GM12865 (cell line): ENCODE measurements around the gene TNRC6C.

Experiments
- DNase-seq: peaks from one replicate; pipeline ENCODE4 v3.0.0; 2010; ENCODE audit warnings: low read depth
- H3K4me3 ChIP-seq: 2 replicates; pipeline ENCODE4 v1.5.1; 2011; ENCODE audit warnings: mild to moderate bottlenecking, low read depth, low read length, control low read depth
- CTCF ChIP-seq: IDR thresholded peaks from 2 replicates; pipeline ENCODE4 v1.5.1; 2011; ENCODE audit warnings: low read length, control low read depth, low read depth, inconsistent platforms; ENCODE audit not compliant: insufficient read depth; ENCODE audit errors: missing control alignments

TNRC6C gene

GRCh38 chr17:78132084-78132676, 173.7 kb downstream of the TNRC6C start:
- DNase-seq = peak; percentile 87
- no peak for TF ChIP-seq CTCF
- peak overlapping the region; percentile 87 for H3K4me3 ChIP-seq

- TF ChIP-seq CTCF = no peak
- DNase-seq = no peak
- H3K4me3 ChIP-seq = peak overlapping the region; percentile 87
Observed at GRCh38 chr17:78132767-78133178, 174.3 kb downstream of the TNRC6C start.

- peak overlapping the region; percentile 87 for H3K4me3 ChIP-seq
- no peak for DNase-seq
- TF ChIP-seq CTCF = no peak
Observed at GRCh38 chr17:78133179-78133951, 174.9 kb downstream of the TNRC6C start.

- DNase-seq = peak; percentile 90
- H3K4me3 ChIP-seq = peak overlapping the region; percentile 87
- peak; percentile 78 for TF ChIP-seq CTCF
Observed at GRCh38 chr17:78133971-78134898, 175.7 kb downstream of the TNRC6C start.

GRCh38 chr17:78134899-78135385, 176.4 kb downstream of the TNRC6C start:
- DNase-seq = no peak
- TF ChIP-seq CTCF = no peak
- H3K4me3 ChIP-seq = no peak overlapping the region

GRCh38 chr17:78135858-78136500, 177.5 kb downstream of the TNRC6C start:
- TF ChIP-seq CTCF = no peak
- no peak for DNase-seq
- no peak overlapping the region for H3K4me3 ChIP-seq
